ENCODE results near the gene GOLGA7B.

GRCh38 chr10:97843281-97843671 lies 6.4 kb upstream of the GOLGA7B start:
- TF ChIP-seq CTCF (IDR thresholded peaks at IDR 0.05) (no peak), EZH2 (IDR thresholded peaks at IDR 0.05; ENCODE audit: borderline replicate concordance, insufficient read depth, low read depth, low read length, poor library complexity, severe bottlenecking) (no peak)

Data from B cell (primary cell).